NB4 (cell line): ENCODE results near the gene IQSEC3.

Source experiments
- DNase-seq: peaks from one replicate; pipeline ENCODE4 v3.0.0; 2010; ENCODE audit warnings: low read depth
- H3K4me3 ChIP-seq: one replicate; pipeline ENCODE4 v1.5.1; 2011; ENCODE audit warnings: mild to moderate bottlenecking, low read depth, low read length, moderate library complexity
- MAX ChIP-seq: IDR thresholded peaks from 2 replicates; pipeline ENCODE4 v1.6.1; 2011; ENCODE audit warnings: low read depth, low read length
- MYC ChIP-seq: IDR thresholded peaks from 2 replicates; pipeline ENCODE4 v1.6.1; 2011; ENCODE audit warnings: low read depth, low read length
- POLR2A ChIP-seq: IDR thresholded peaks from 2 replicates; pipeline ENCODE4 v1.6.1; 2011; ENCODE audit warnings: mild to moderate bottlenecking; ENCODE audit not compliant: insufficient read length; ENCODE audit errors: extremely low read depth
- TF ChIP-seq, protein P1 (sequence below): IDR thresholded peaks from one replicate; pipeline ENCODE4 v1.5.1; 2012; ENCODE audit warnings: low read depth, low read length

Gene IQSEC3

DNA sequence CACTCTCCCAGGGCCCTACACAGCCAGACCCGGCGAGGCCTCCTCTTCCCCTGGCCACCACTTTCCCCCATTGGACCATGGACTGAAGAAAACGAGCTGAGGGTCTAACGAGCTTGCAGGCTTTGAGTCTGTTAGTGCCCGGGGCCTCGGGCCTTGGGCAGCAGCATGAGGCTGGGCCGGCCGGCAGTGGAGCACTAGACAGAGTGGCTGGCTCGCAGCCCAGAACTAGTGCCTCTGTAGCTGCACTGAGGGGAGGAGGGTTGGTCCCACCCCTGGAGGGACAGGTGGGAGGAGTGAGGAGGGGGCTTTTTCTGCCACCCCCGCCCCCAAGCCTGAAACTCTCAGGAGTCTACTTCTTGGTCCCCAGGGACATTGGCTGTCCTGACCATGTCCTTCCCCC is 108.7 kb downstream of the IQSEC3 start:
- H3K4me3 ChIP-seq = no peak overlapping the region
- TF ChIP-seq, protein P1, sequence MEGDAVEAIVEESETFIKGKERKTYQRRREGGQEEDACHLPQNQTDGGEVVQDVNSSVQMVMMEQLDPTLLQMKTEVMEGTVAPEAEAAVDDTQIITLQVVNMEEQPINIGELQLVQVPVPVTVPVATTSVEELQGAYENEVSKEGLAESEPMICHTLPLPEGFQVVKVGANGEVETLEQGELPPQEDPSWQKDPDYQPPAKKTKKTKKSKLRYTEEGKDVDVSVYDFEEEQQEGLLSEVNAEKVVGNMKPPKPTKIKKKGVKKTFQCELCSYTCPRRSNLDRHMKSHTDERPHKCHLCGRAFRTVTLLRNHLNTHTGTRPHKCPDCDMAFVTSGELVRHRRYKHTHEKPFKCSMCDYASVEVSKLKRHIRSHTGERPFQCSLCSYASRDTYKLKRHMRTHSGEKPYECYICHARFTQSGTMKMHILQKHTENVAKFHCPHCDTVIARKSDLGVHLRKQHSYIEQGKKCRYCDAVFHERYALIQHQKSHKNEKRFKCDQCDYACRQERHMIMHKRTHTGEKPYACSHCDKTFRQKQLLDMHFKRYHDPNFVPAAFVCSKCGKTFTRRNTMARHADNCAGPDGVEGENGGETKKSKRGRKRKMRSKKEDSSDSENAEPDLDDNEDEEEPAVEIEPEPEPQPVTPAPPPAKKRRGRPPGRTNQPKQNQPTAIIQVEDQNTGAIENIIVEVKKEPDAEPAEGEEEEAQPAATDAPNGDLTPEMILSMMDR = no peak
- no peak for TF ChIP-seq POLR2A
- no peak for TF ChIP-seq MAX
- no peak for DNase-seq

DNA sequence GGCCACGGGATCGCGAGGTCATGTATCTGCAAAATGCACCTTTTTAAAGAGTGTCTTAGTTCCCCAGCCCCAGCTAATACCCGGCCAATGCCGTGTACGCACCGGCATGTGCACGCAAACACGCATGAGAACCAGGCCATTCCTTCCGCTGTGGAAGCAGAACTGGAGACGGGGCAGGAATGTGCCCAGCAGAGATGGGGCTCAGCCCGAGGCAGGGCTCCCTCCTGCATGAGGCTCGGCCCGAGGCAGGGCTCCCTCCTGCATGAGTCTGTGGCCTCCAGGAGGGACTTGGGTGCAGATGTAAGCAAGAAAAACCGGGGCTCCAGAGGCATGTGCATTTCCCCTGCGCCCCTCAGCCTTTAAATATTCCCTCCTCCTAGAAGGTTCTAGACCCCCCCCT is 109.2 kb downstream of the IQSEC3 start:
- TF ChIP-seq POLR2A (no peak), MYC (no peak), MAX (no peak)
- TF ChIP-seq, protein P1 = no peak
- no peak for DNase-seq
- no peak overlapping the region for H3K4me3 ChIP-seq

DNA sequence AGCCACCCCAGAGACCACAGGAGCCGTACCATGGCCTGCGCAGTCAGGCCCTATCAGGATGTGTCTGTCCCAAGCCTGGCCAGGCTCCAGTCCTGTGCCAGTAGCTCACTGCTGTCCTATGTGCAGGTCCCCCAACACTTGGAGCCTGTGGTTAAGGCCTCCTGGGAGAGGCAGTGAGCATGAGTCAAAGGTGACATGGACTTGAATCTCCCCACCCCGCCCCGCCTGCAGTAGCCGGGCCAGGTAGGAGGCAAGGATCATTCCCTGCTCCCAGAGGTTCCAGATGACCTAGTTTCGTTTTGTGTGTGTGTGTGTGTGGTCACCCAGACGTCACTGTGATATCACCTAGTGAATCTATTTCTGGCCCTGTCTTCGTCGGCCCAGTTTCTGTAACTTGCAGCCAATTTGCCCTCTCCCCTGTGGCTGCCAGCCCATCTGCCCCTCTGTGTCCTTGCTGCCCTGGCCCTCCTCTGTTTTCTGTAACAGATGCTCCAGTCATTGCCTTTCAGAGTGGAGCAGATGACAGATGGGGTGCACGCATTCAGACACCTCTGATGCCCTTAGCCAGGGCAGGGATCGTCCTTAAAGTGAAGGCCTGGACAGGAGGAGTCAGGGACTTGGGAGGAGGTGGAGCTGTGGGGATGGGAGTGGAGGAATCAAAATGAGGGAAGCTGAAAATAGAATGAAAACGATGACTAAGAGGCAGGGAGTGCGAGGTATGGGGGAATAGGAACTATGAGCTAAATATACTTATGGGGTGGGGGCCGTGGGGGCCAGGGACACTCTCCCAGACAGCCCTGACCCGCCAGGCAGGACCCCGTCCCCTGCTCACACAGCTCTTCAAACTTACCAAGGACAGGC is 110.0 kb downstream of the IQSEC3 start:
- TF ChIP-seq MAX = no peak
- no peak for TF ChIP-seq MYC
- TF ChIP-seq, protein P1 = no peak
- no peak for TF ChIP-seq POLR2A
- peak; percentile 35 for DNase-seq
- no peak overlapping the region for H3K4me3 ChIP-seq

- TF ChIP-seq, protein P1 = no peak
- TF ChIP-seq MAX (no peak), POLR2A (no peak), MYC (no peak)
- DNase-seq = no peak
- no peak overlapping the region for H3K4me3 ChIP-seq
These were observed 110.9 kb downstream of the IQSEC3 start for GRCh38 chr12:177336-177979.

GRCh38 chr12:177980-178828 is 111.6 kb downstream of the IQSEC3 start:
- H3K4me3 ChIP-seq = no peak overlapping the region
- TF ChIP-seq POLR2A = no peak
- no peak for TF ChIP-seq MAX
- TF ChIP-seq MYC = no peak
- TF ChIP-seq, protein P1 = no peak
- no peak for DNase-seq
